ENCODE data around the gene OXA1L. TPM values are rescaled to one million over a fixed set of nuclear protein-coding genes. Genes with fewer than 3 reads are reported as not detected.
"Not testable (repeated sequence)": the region's sequence is repeated elsewhere in the genome, so short reads cannot be mapped to it uniquely, and the experiment has no call there.

OXA1L gene
- total and polyA plus RNA-seq, 5 donors, result 92.6 to 134 (median 115) TPM

- Histone ChIP-seq H3K9me3 (ENCODE audit: control insufficient read depth, low read length) (no peaks in the 10 kb centered on the region), H3K27ac (ENCODE audit: low read length) (no peak overlapping the region), H3K4me1 (ENCODE audit: control insufficient read depth, insufficient read depth, low read length) (peaks cover 2% of the 10 kb centered on the region), H3K27me3 (ENCODE audit: control insufficient read depth, insufficient read depth) (no peaks in the 10 kb centered on the region), H3K4me3 (ENCODE audit: low read length) (no peak overlapping the region)
- ATAC-seq (no peak), DNase-seq (no peak)
- 91% methylated on average over 1 of the region's 1 CpG for WGBS
- intact Hi-C loops (cut with DNase I), result no loop called here
Measured at GRCh38 chr14:22737052-22737451, 29.4 kb upstream of the OXA1L start.

- Histone ChIP-seq H3K9me3 (ENCODE audit: control insufficient read depth, low read length) (no peaks in the 10 kb centered on the region), H3K27me3 (ENCODE audit: control insufficient read depth, insufficient read depth) (no peaks in the 10 kb centered on the region), H3K27ac (ENCODE audit: low read length) (no peak overlapping the region), H3K4me1 (ENCODE audit: control insufficient read depth, insufficient read depth, low read length) (peaks cover 2% of the 10 kb centered on the region), H3K4me3 (ENCODE audit: low read length) (no peak overlapping the region)
- DNase-seq (no peak), ATAC-seq (no peak)
- WGBS, result 62% methylated on average over 1 of the region's 1 CpG
- intact Hi-C loops (cut with DNase I), result no loop called here
Measured at GRCh38 chr14:22739423-22739822, 27.1 kb upstream of the OXA1L start.

GRCh38 chr14:22740020-22740419 lies 26.5 kb upstream of the OXA1L start:
- no peak for DNase-seq
- Histone ChIP-seq H3K4me1 (ENCODE audit: control insufficient read depth, insufficient read depth, low read length) (peaks cover 2% of the 10 kb centered on the region), H3K27me3 (ENCODE audit: control insufficient read depth, insufficient read depth) (no peaks in the 10 kb centered on the region), H3K4me3 (ENCODE audit: low read length) (no peak overlapping the region), H3K27ac (ENCODE audit: low read length) (no peak overlapping the region), H3K9me3 (ENCODE audit: control insufficient read depth, low read length) (no peaks in the 10 kb centered on the region)
- no peak for ATAC-seq
- intact Hi-C loops (cut with DNase I), result no loop called here
- 74% methylated on average over 3 of the region's 3 CpGs for WGBS

DNA sequence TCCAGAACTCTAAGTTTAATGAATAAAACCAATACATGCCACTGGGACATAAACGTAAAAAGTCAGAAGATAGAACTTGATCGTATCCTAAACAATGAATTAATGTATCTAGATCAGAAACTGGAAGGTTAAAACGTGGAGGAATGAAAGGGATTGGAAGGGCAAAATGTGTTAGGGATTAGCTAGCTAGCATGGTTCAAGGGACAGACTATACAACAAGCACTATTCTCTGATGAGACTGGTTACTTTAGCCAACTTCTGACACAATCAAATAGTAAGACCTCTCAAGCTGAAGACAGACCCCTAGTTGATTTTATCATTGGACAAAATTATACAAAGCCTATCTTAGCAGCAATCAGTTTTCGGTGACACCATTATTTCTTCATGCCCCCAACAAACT lies 18.7 kb upstream of the OXA1L start:
- Histone ChIP-seq H3K27ac (ENCODE audit: low read length) (no peak overlapping the region), H3K9me3 (ENCODE audit: control insufficient read depth, low read length) (no peaks in the 10 kb centered on the region), H3K4me3 (ENCODE audit: low read length) (no peak overlapping the region), H3K4me1 (ENCODE audit: control insufficient read depth, insufficient read depth, low read length) (no peaks in the 10 kb centered on the region), H3K27me3 (ENCODE audit: control insufficient read depth, insufficient read depth) (no peaks in the 10 kb centered on the region)
- no peak for DNase-seq
- WGBS, result 76% methylated on average over 4 of the region's 4 CpGs
- intact Hi-C loops (cut with DNase I), result no loop called here
- no peak for ATAC-seq

- Histone ChIP-seq H3K9me3 (ENCODE audit: control insufficient read depth, low read length) (no peaks in the 10 kb centered on the region), H3K4me3 (ENCODE audit: low read length) (no peak overlapping the region), H3K27ac (ENCODE audit: low read length) (no peak overlapping the region), H3K4me1 (ENCODE audit: control insufficient read depth, insufficient read depth, low read length) (no peaks in the 10 kb centered on the region), H3K27me3 (ENCODE audit: control insufficient read depth, insufficient read depth) (no peaks in the 10 kb centered on the region)
- DNase-seq, result no peak
- WGBS, result 65% methylated on average over 4 of the region's 4 CpGs
- no peak for ATAC-seq
- intact Hi-C loops (cut with DNase I), result no loop called here
Measured at GRCh38 chr14:22748206-22748605, 18.3 kb upstream of the OXA1L start.

DNA sequence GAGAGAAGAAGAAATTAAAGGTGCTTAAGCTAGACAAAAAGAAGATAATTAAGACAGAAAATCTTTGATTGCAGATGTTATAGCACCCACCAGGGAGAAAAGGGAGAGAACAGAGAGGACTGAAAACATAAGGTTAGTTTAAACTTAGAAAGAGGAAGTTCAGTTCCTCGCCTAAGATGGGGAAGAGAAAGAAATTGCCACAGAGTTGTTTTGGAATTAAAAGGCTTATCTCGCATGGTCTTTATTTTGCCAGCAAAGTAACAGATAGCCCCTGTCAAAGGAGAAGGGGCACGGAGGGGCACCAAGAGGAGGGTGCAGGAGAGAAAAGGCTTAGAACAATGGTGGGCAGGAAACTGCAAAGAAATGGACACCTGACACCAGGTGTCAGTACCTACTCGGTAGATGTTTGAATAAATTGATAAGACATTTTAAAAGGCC lies 17.8 kb upstream of the OXA1L start:
- Histone ChIP-seq H3K9me3 (ENCODE audit: control insufficient read depth, low read length) (no peaks in the 10 kb centered on the region), H3K4me3 (ENCODE audit: low read length) (no peak overlapping the region), H3K27ac (ENCODE audit: low read length) (no peak overlapping the region), H3K27me3 (ENCODE audit: control insufficient read depth, insufficient read depth) (no peaks in the 10 kb centered on the region), H3K4me1 (ENCODE audit: control insufficient read depth, insufficient read depth, low read length) (no peaks in the 10 kb centered on the region)
- no peak for DNase-seq
- intact Hi-C loops (cut with DNase I), result no loop called here
- WGBS, result 33% methylated on average over 4 of the region's 4 CpGs
- ATAC-seq, result no peak

DNA sequence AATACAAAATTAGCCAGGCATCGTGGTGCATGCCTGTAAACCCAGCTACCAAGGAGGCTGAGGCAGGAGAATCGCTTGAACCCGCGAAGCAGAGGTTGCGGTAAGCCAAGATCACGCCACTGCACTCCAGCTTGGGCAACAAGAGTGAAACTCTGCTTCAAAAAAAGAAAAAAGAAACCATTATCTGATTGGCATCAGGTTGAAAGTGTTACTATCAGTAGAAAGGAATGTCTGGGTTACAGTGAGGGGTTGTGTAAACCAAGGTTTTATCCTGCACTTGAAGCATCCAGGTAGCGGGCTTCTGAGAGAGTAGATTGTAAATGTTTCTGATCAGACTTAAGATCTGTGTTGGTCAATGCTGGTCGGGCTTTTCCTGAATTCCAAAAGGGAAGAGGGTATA lies 14.1 kb upstream of the OXA1L start:
- no peak for ATAC-seq
- intact Hi-C loops (cut with DNase I), result no loop called here
- no peak for DNase-seq
- H3K4me3 ChIP-seq (ENCODE audit: low read length), result no peak overlapping the region
- 85% methylated on average over 8 of the region's 8 CpGs for WGBS
- no peaks in the 10 kb centered on the region for H3K9me3 ChIP-seq (ENCODE audit: control insufficient read depth, low read length)
- H3K4me1 ChIP-seq (ENCODE audit: control insufficient read depth, insufficient read depth, low read length), result no peaks in the 10 kb centered on the region
- no peak overlapping the region for H3K27ac ChIP-seq (ENCODE audit: low read length)
- no peaks in the 10 kb centered on the region for H3K27me3 ChIP-seq (ENCODE audit: control insufficient read depth, insufficient read depth)

GRCh38 chr14:22753586-22753985 lies 12.9 kb upstream of the OXA1L start:
- intact Hi-C loops (cut with DNase I), result no loop called here
- WGBS, result 68% methylated on average over 6 of the region's 6 CpGs
- ATAC-seq (no peak), DNase-seq (no peak)
- H3K9me3 ChIP-seq (ENCODE audit: control insufficient read depth, low read length), result no peaks in the 10 kb centered on the region
- H3K4me1 ChIP-seq (ENCODE audit: control insufficient read depth, insufficient read depth, low read length), result no peaks in the 10 kb centered on the region
- H3K27ac ChIP-seq (ENCODE audit: low read length), result no peak overlapping the region
- H3K27me3 ChIP-seq (ENCODE audit: control insufficient read depth, insufficient read depth), result no peaks in the 10 kb centered on the region
- H3K4me3 ChIP-seq (ENCODE audit: low read length), result no peak overlapping the region

GRCh38 chr14:22757972-22758650 lies 8.4 kb upstream of the OXA1L start:
- 90% methylated on average over 9 of the region's 10 CpGs for WGBS
- ATAC-seq; H3K27me3 ChIP-seq (ENCODE audit: control insufficient read depth, insufficient read depth); DNase-seq; H3K4me3 ChIP-seq (ENCODE audit: low read length); H3K4me1 ChIP-seq (ENCODE audit: control insufficient read depth, insufficient read depth, low read length); H3K27ac ChIP-seq (ENCODE audit: low read length); intact Hi-C loops (cut with DNase I); H3K9me3 ChIP-seq (ENCODE audit: control insufficient read depth, low read length): not testable (repeated sequence)

- intact Hi-C loops (cut with DNase I), result no loop called here
- 92% methylated on average over 1 of the region's 1 CpG for WGBS
- H3K27me3 ChIP-seq (ENCODE audit: control insufficient read depth, insufficient read depth), result no peaks in the 10 kb centered on the region
Measured at GRCh38 chr14:22761734-22762133, 4.8 kb upstream of the OXA1L start.

GRCh38 chr14:22764382-22764781 lies 2.1 kb upstream of the OXA1L start:
- 51% methylated on average over 4 of the region's 4 CpGs for WGBS
- Histone ChIP-seq H3K9me3 (ENCODE audit: control insufficient read depth, low read length) (no peaks in the 10 kb centered on the region), H3K27me3 (ENCODE audit: control insufficient read depth, insufficient read depth) (no peaks in the 10 kb centered on the region), H3K4me1 (ENCODE audit: control insufficient read depth, insufficient read depth, low read length) (no peaks in the 10 kb centered on the region), H3K4me3 (ENCODE audit: low read length) (no peak overlapping the region), H3K27ac (ENCODE audit: low read length) (peak overlapping the region; percentile 45)
- ATAC-seq (no peak), DNase-seq (no peak)
- intact Hi-C loops (cut with DNase I), result no loop called here

More at GRCh38 chr14:22761734-22762133, 4.8 kb upstream of the OXA1L start:
- DNase-seq, result no peak
- Histone ChIP-seq H3K27ac (ENCODE audit: low read length) (no peak overlapping the region), H3K9me3 (ENCODE audit: control insufficient read depth, low read length) (no peaks in the 10 kb centered on the region), H3K4me1 (ENCODE audit: control insufficient read depth, insufficient read depth, low read length) (no peaks in the 10 kb centered on the region), H3K4me3 (ENCODE audit: low read length) (no peak overlapping the region)
- ATAC-seq, result no peak

DNA sequence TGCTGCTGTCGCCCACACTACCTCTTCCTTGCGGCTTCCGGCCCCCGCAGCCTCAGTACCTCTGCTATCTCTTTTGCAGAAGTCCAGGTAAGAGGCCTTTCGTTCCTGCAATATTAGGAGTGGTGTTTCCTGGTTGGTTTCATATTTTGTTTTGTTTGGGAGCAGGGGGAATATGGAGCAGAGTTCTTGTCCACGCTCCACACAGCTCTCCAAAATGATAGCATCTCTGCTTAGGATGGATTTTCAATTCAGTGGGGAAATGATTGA lies 768 bp downstream of the OXA1L start:
- no peak for DNase-seq
- WGBS, result 2% methylated on average over 6 of the region's 6 CpGs
- intact Hi-C loops (cut with DNase I), result no loop called here

More for the DNA sequence above, 768 bp downstream of the OXA1L start:
- Histone ChIP-seq H3K4me3 (ENCODE audit: low read length) (peak overlapping the region; percentile 98), H3K27ac (ENCODE audit: low read length) (peak overlapping the region; percentile 96), H3K27me3 (ENCODE audit: control insufficient read depth, insufficient read depth) (no peaks in the 10 kb centered on the region), H3K9me3 (ENCODE audit: control insufficient read depth, low read length) (no peaks in the 10 kb centered on the region), H3K4me1 (ENCODE audit: control insufficient read depth, insufficient read depth, low read length) (no peaks in the 10 kb centered on the region)
- ATAC-seq, result no peak
